HepG2 (cell line): Measurements from ENCODE around the gene NCS1.

ENCODE experiments used
- BRCA1 ChIP-seq: sonication (generic); formaldehyde crosslinking; IDR thresholded peaks from 2 replicates; pipeline ENCODE4 v1.4.0; 2020; ENCODE audit warnings: missing genetic modification reagents
- CBX2 ChIP-seq, 2 experiments: fragments of 200-600 bp in 1 of 2; sonication (generic); formaldehyde crosslinking in 1 of 2; IDR thresholded peaks; 2 replicates each; pipeline versions ENCODE4 v1.7.0 to v1.8.1; 2018 to 2022; ENCODE audit warnings: low read depth in 2 of 2, low read length in 1 of 2, mild to moderate bottlenecking in 1 of 2, missing genetic modification reagents in 1 of 2
- ETV5 ChIP-seq: IDR thresholded peaks from 2 replicates; pipeline ENCODE4 v1.6.1; 2018; ENCODE audit warnings: missing biosample characterization, missing genetic modification reagents, inconsistent platforms, borderline replicate concordance
- HDAC2 ChIP-seq: sonication (generic); formaldehyde crosslinking; IDR thresholded peaks from 2 replicates; pipeline ENCODE4 v1.4.0; 2020; ENCODE audit warnings: missing genetic modification reagents
- HNF4G ChIP-seq, 2 experiments: sonication (generic) in 1 of 2; formaldehyde crosslinking in 1 of 2; IDR thresholded peaks; 2 replicates each; pipeline versions ENCODE4 v1.4.0 to v1.6.1; 2011 to 2020; ENCODE audit warnings: borderline replicate concordance in 2 of 2, low read depth in 2 of 2, mild to moderate bottlenecking in 2 of 2, low read length in 1 of 2, missing genetic modification reagents in 1 of 2, moderate library complexity in 1 of 2
- JUN ChIP-seq: sonication (generic); formaldehyde crosslinking; IDR thresholded peaks from 2 replicates; pipeline ENCODE4 v1.4.0; 2020; ENCODE audit warnings: mild to moderate bottlenecking, missing genetic modification reagents
- NR3C1 ChIP-seq: sonication (generic); formaldehyde crosslinking; IDR thresholded peaks from 2 replicates; pipeline ENCODE4 v1.4.0; 2020; ENCODE audit warnings: missing genetic modification reagents
- PRPF4 ChIP-seq: fragments of 200-400 bp; formaldehyde crosslinking; IDR thresholded peaks from 2 replicates; pipeline ENCODE4 v1.6.1; 2016; ENCODE audit warnings: low read length, low read depth; ENCODE audit not compliant: poor library complexity, severe bottlenecking
- YY1 ChIP-seq: IDR thresholded peaks from 2 replicates; pipeline ENCODE4 v1.6.1; 2011; ENCODE audit warnings: low read length, low read depth, moderate library complexity, mild to moderate bottlenecking; ENCODE audit not compliant: insufficient read depth, insufficient replicate concordance
- ZMYM2 ChIP-seq: sonication (generic); formaldehyde crosslinking; IDR thresholded peaks from 2 replicates; pipeline ENCODE4 v1.8.0; 2022; ENCODE audit warnings: mild to moderate bottlenecking, missing genetic modification reagents
- ZNF737 ChIP-seq: sonication (generic); formaldehyde crosslinking; IDR thresholded peaks from 2 replicates; pipeline ENCODE4 v1.5.0; 2020; ENCODE audit warnings: missing genetic modification reagents, mild to moderate bottlenecking, borderline replicate concordance
- TF ChIP-seq, protein P1 (sequence below): sonication (generic); formaldehyde crosslinking; IDR thresholded peaks from 2 replicates; pipeline ENCODE4 v1.4.0; 2020; ENCODE audit warnings: missing genetic modification reagents
- TF ChIP-seq, protein P2 (sequence below): sonication (generic); formaldehyde crosslinking; IDR thresholded peaks from 2 replicates; pipeline ENCODE4 v1.5.0; 2020; ENCODE audit warnings: mild to moderate bottlenecking, missing genetic modification reagents, moderate library complexity
- TF ChIP-seq, protein P3 (sequence below), 2 experiments: IDR thresholded peaks; 2 replicates each; pipeline ENCODE4 v1.6.1; 2011 to 2012; ENCODE audit warnings: low read length in 2 of 2, borderline replicate concordance in 1 of 2, low read depth in 1 of 2, mild to moderate bottlenecking in 1 of 2, moderate library complexity in 1 of 2

- TF ChIP-seq ZMYM2 (CRISPR knock-in tag) (no peak), YY1 (no peak), HDAC2 (CRISPR knock-in tag) (no peak), NR3C1 (no peak), BRCA1 (CRISPR knock-in tag) (no peak), CBX2 (IDR thresholded peaks at IDR 0.05; ENCODE audit: low read depth, low read length) (no peak), CBX2 (CRISPR knock-in tag; IDR thresholded peaks at IDR 0.05; ENCODE audit: low read depth) (no peak), PRPF4 (no peak), HNF4G (IDR thresholded peaks at IDR 0.05; ENCODE audit: borderline replicate concordance, low read depth, low read length) (no peak), HNF4G (CRISPR knock-in tag; IDR thresholded peaks at IDR 0.05; ENCODE audit: borderline replicate concordance, low read depth) (no peak), ETV5 (CRISPR knock-in tag) (no peak), ZNF737 (no peak), JUN (CRISPR knock-in tag) (no peak)
- TF ChIP-seq, protein P1, sequence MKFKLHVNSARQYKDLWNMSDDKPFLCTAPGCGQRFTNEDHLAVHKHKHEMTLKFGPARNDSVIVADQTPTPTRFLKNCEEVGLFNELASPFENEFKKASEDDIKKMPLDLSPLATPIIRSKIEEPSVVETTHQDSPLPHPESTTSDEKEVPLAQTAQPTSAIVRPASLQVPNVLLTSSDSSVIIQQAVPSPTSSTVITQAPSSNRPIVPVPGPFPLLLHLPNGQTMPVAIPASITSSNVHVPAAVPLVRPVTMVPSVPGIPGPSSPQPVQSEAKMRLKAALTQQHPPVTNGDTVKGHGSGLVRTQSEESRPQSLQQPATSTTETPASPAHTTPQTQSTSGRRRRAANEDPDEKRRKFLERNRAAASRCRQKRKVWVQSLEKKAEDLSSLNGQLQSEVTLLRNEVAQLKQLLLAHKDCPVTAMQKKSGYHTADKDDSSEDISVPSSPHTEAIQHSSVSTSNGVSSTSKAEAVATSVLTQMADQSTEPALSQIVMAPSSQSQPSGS, result no peak
- TF ChIP-seq, protein P2, sequence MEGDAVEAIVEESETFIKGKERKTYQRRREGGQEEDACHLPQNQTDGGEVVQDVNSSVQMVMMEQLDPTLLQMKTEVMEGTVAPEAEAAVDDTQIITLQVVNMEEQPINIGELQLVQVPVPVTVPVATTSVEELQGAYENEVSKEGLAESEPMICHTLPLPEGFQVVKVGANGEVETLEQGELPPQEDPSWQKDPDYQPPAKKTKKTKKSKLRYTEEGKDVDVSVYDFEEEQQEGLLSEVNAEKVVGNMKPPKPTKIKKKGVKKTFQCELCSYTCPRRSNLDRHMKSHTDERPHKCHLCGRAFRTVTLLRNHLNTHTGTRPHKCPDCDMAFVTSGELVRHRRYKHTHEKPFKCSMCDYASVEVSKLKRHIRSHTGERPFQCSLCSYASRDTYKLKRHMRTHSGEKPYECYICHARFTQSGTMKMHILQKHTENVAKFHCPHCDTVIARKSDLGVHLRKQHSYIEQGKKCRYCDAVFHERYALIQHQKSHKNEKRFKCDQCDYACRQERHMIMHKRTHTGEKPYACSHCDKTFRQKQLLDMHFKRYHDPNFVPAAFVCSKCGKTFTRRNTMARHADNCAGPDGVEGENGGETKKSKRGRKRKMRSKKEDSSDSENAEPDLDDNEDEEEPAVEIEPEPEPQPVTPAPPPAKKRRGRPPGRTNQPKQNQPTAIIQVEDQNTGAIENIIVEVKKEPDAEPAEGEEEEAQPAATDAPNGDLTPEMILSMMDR (CRISPR knock-in tag), result no peak
- TF ChIP-seq, protein P3, sequence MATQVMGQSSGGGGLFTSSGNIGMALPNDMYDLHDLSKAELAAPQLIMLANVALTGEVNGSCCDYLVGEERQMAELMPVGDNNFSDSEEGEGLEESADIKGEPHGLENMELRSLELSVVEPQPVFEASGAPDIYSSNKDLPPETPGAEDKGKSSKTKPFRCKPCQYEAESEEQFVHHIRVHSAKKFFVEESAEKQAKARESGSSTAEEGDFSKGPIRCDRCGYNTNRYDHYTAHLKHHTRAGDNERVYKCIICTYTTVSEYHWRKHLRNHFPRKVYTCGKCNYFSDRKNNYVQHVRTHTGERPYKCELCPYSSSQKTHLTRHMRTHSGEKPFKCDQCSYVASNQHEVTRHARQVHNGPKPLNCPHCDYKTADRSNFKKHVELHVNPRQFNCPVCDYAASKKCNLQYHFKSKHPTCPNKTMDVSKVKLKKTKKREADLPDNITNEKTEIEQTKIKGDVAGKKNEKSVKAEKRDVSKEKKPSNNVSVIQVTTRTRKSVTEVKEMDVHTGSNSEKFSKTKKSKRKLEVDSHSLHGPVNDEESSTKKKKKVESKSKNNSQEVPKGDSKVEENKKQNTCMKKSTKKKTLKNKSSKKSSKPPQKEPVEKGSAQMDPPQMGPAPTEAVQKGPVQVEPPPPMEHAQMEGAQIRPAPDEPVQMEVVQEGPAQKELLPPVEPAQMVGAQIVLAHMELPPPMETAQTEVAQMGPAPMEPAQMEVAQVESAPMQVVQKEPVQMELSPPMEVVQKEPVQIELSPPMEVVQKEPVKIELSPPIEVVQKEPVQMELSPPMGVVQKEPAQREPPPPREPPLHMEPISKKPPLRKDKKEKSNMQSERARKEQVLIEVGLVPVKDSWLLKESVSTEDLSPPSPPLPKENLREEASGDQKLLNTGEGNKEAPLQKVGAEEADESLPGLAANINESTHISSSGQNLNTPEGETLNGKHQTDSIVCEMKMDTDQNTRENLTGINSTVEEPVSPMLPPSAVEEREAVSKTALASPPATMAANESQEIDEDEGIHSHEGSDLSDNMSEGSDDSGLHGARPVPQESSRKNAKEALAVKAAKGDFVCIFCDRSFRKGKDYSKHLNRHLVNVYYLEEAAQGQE (IDR thresholded peaks at IDR 0.05; ENCODE audit: borderline replicate concordance in 1 of 2, low read depth in 1 of 2, low read length in 2 of 2), result no peak
Measured at GRCh38 chr9:130233587-130233945, 61.4 kb downstream of the NCS1 start.
